Measurements from ENCODE around the gene CEP97.
"Not testable (repeated sequence)": the region's sequence is repeated elsewhere in the genome, so short reads cannot be mapped to it uniquely, and the experiment has no call there.

CEP97 gene

GRCh38 chr3:101704639-101705038, 19.8 kb upstream of the CEP97 start:
- DNase-seq = not testable (repeated sequence)

GRCh38 chr3:101709126-101709525, 15.3 kb upstream of the CEP97 start:
- no peak for DNase-seq

- no peak for DNase-seq
Measured at GRCh38 chr3:101718455-101718854, 6.0 kb upstream of the CEP97 start.

- no peak for DNase-seq
Measured at GRCh38 chr3:101719604-101720185, 4.7 kb upstream of the CEP97 start.

- DNase-seq = no peak
Measured at GRCh38 chr3:101720851-101721840, 3.3 kb upstream of the CEP97 start.

GRCh38 chr3:101722394-101723173, 1.8 kb upstream of the CEP97 start:
- no peak for DNase-seq

- no peak for DNase-seq
Measured at GRCh38 chr3:101725194-101725889, 928 bp downstream of the CEP97 start.

- no peak for DNase-seq
Measured at GRCh38 chr3:101725890-101726275, 1.5 kb downstream of the CEP97 start.

GRCh38 chr3:101729586-101729985, 5.2 kb downstream of the CEP97 start:
- DNase-seq = no peak

GRCh38 chr3:101730839-101731238, 6.4 kb downstream of the CEP97 start:
- no peak for DNase-seq

- no peak for DNase-seq
Measured at GRCh38 chr3:101732240-101732641, 7.8 kb downstream of the CEP97 start.

- DNase-seq = no peak
Measured at GRCh38 chr3:101735833-101736232, 11.4 kb downstream of the CEP97 start.

GRCh38 chr3:101741914-101742313, 17.5 kb downstream of the CEP97 start:
- not testable (repeated sequence) for DNase-seq

GRCh38 chr3:101744811-101745210, 20.4 kb downstream of the CEP97 start:
- no peak for DNase-seq

- not testable (repeated sequence) for DNase-seq
Measured at GRCh38 chr3:101745934-101746333, 21.5 kb downstream of the CEP97 start.

GRCh38 chr3:101753386-101754113, 29.1 kb downstream of the CEP97 start:
- not testable (repeated sequence) for DNase-seq

GRCh38 chr3:101758224-101758623, 33.8 kb downstream of the CEP97 start:
- DNase-seq = no peak

- no peak for DNase-seq
Measured at GRCh38 chr3:101762041-101762646, 37.7 kb downstream of the CEP97 start.

- DNase-seq = not testable (repeated sequence)
Measured at GRCh38 chr3:101777745-101778281, 53.4 kb downstream of the CEP97 start.

GRCh38 chr3:101778385-101779046, 54.1 kb downstream of the CEP97 start:
- DNase-seq = no peak

Measured in NCI-H2081 treated with DMSO at 0.1 percent for 48 hours (cell line).